HEK293 (cell line): ENCODE measurements around the gene KCNV2.

Source experiments
- GLIS1 ChIP-seq: fragments of 450-650 bp; formaldehyde crosslinking; IDR thresholded peaks from 2 replicates; pipeline ENCODE4 v1.5.1; 2016; ENCODE audit warnings: missing biosample characterization, missing genetic modification characterization
- KLF16 ChIP-seq: fragments of 450-650 bp; formaldehyde crosslinking; IDR thresholded peaks from 2 replicates; pipeline ENCODE4 v1.5.1; 2017; ENCODE audit warnings: missing biosample characterization, missing genetic modification characterization
- KLF9 ChIP-seq: fragments of 450-650 bp; formaldehyde crosslinking; IDR thresholded peaks from 2 replicates; pipeline ENCODE4 v1.5.1; 2016; ENCODE audit warnings: missing biosample characterization, missing genetic modification characterization, low read depth
- MYNN ChIP-seq: fragments of 450-650 bp; formaldehyde crosslinking; IDR thresholded peaks from 2 replicates; pipeline ENCODE4 v1.5.1; 2016; ENCODE audit warnings: missing biosample characterization, missing genetic modification characterization, borderline replicate concordance
- OSR2 ChIP-seq: fragments of 450-650 bp; formaldehyde crosslinking; IDR thresholded peaks from 2 replicates; pipeline ENCODE4 v1.5.1; 2016; ENCODE audit warnings: missing biosample characterization, missing genetic modification characterization
- PRDM1 ChIP-seq: fragments of 450-650 bp; formaldehyde crosslinking; IDR thresholded peaks from 2 replicates; pipeline ENCODE4; 2016; ENCODE audit warnings: missing biosample characterization, missing genetic modification characterization
- TSHZ1 ChIP-seq: fragments of 450-650 bp; formaldehyde crosslinking; IDR thresholded peaks from 2 replicates; pipeline ENCODE4 v1.5.1; 2016; ENCODE audit warnings: missing biosample characterization, missing genetic modification characterization, borderline replicate concordance
- YY1 ChIP-seq: fragments of 450-650 bp; formaldehyde crosslinking; IDR thresholded peaks from 2 replicates; pipeline ENCODE4 v1.5.1; 2018; ENCODE audit warnings: missing biosample characterization, missing genetic modification characterization
- ZBTB48 ChIP-seq: fragments of 450-650 bp; formaldehyde crosslinking; IDR thresholded peaks from 2 replicates; pipeline ENCODE4 v1.5.1; 2016; ENCODE audit warnings: missing biosample characterization, missing genetic modification characterization
- ZIC2 ChIP-seq: fragments of 450-650 bp; formaldehyde crosslinking; IDR thresholded peaks from 2 replicates; pipeline ENCODE4 v1.5.1; 2016; ENCODE audit warnings: missing biosample characterization, missing genetic modification characterization
- ZNF140 ChIP-seq: fragments of 450-650 bp; formaldehyde crosslinking; IDR thresholded peaks from 2 replicates; pipeline ENCODE4 v1.5.1; 2016; ENCODE audit warnings: missing biosample characterization, missing genetic modification characterization
- ZNF174 ChIP-seq: fragments of 450-650 bp; formaldehyde crosslinking; IDR thresholded peaks from 2 replicates; pipeline ENCODE4 v1.5.0; 2017; ENCODE audit warnings: missing biosample characterization, mild to moderate bottlenecking, missing genetic modification characterization
- ZNF19 ChIP-seq: fragments of 450-650 bp; formaldehyde crosslinking; IDR thresholded peaks from 2 replicates; pipeline ENCODE4; 2016; ENCODE audit warnings: missing biosample characterization, missing genetic modification characterization, low read depth
- ZNF221 ChIP-seq: fragments of 450-650 bp; formaldehyde crosslinking; IDR thresholded peaks from 2 replicates; pipeline ENCODE4 v1.5.1; 2017; ENCODE audit warnings: missing biosample characterization, missing genetic modification characterization, borderline replicate concordance
- ZNF311 ChIP-seq: fragments of 450-650 bp; formaldehyde crosslinking; IDR thresholded peaks from 2 replicates; pipeline ENCODE4 v1.5.1; 2017; ENCODE audit warnings: missing biosample characterization, missing genetic modification characterization, borderline replicate concordance
- ZNF354C ChIP-seq: fragments of 450-650 bp; formaldehyde crosslinking; IDR thresholded peaks from 2 replicates; pipeline ENCODE4 v1.5.1; 2016; ENCODE audit warnings: missing biosample characterization, missing genetic modification characterization, low read depth, borderline replicate concordance
- ZNF37A ChIP-seq: fragments of 450-650 bp; IDR thresholded peaks from 2 replicates; pipeline ENCODE4 v1.5.1; 2018; ENCODE audit warnings: missing biosample characterization, missing genetic modification characterization
- ZNF394 ChIP-seq: fragments of 450-650 bp; formaldehyde crosslinking; IDR thresholded peaks from 2 replicates; pipeline ENCODE4 v1.5.1; 2016; ENCODE audit warnings: missing biosample characterization, missing genetic modification characterization, mild to moderate bottlenecking, moderate library complexity, borderline replicate concordance
- ZNF48 ChIP-seq: fragments of 450-650 bp; formaldehyde crosslinking; IDR thresholded peaks from 2 replicates; pipeline ENCODE4 v1.5.1; 2016; ENCODE audit warnings: missing biosample characterization, missing genetic modification characterization
- ZNF514 ChIP-seq: fragments of 450-650 bp; formaldehyde crosslinking; IDR thresholded peaks from 2 replicates; pipeline ENCODE4 v1.5.1; 2016; ENCODE audit warnings: missing biosample characterization, missing genetic modification characterization
- ZNF530 ChIP-seq: fragments of 450-650 bp; formaldehyde crosslinking; IDR thresholded peaks from 2 replicates; pipeline ENCODE4 v1.5.1; 2016; ENCODE audit warnings: low read depth, missing biosample characterization, missing genetic modification characterization
- ZNF558 ChIP-seq: fragments of 450-650 bp; formaldehyde crosslinking; IDR thresholded peaks from 2 replicates; pipeline ENCODE4 v1.5.1; 2016; ENCODE audit warnings: missing biosample characterization, missing genetic modification characterization
- ZNF776 ChIP-seq: fragments of 450-650 bp; formaldehyde crosslinking; IDR thresholded peaks from 2 replicates; pipeline ENCODE4 v1.5.0; 2017; ENCODE audit warnings: missing biosample characterization, missing genetic modification characterization, borderline replicate concordance
- ZNF843 ChIP-seq: fragments of 450-650 bp; formaldehyde crosslinking; IDR thresholded peaks from 2 replicates; pipeline ENCODE4 v1.5.1; 2016; ENCODE audit warnings: missing biosample characterization, missing genetic modification characterization
- ZSCAN4 ChIP-seq: fragments of 450-650 bp; formaldehyde crosslinking; IDR thresholded peaks from 2 replicates; pipeline ENCODE4 v1.5.1; 2017; ENCODE audit warnings: missing biosample characterization, missing genetic modification characterization
- TF ChIP-seq, protein P1 (sequence below): fragments of 450-650 bp; IDR thresholded peaks from 2 replicates; pipeline ENCODE4 v1.5.1; 2018; ENCODE audit warnings: missing biosample characterization, mild to moderate bottlenecking, missing genetic modification characterization
- TF ChIP-seq, protein P2 (sequence below): fragments of 450-650 bp; formaldehyde crosslinking; IDR thresholded peaks from 2 replicates; pipeline ENCODE4 v1.5.1; 2016; ENCODE audit warnings: missing biosample characterization, missing genetic modification characterization, low read depth
- TF ChIP-seq, protein P3 (sequence below): fragments of 450-650 bp; formaldehyde crosslinking; IDR thresholded peaks from 2 replicates; pipeline ENCODE4 v1.5.1; 2016; ENCODE audit warnings: missing biosample characterization, missing genetic modification characterization
- TF ChIP-seq, protein P4 (sequence below): fragments of 450-650 bp; formaldehyde crosslinking; IDR thresholded peaks from 2 replicates; pipeline ENCODE4 v1.5.1; 2016; ENCODE audit warnings: missing biosample characterization, missing genetic modification characterization

Gene KCNV2

GRCh38 chr9:2727966-2728613 lies 10.8 kb downstream of the KCNV2 start (continued):
- peak; percentile 44; the same call in 1 of the 2 replicates for TF ChIP-seq TSHZ1 (tag by site-specific recombination)
- no peak for TF ChIP-seq ZSCAN4 (tag by site-specific recombination)
- TF ChIP-seq, protein P1, sequence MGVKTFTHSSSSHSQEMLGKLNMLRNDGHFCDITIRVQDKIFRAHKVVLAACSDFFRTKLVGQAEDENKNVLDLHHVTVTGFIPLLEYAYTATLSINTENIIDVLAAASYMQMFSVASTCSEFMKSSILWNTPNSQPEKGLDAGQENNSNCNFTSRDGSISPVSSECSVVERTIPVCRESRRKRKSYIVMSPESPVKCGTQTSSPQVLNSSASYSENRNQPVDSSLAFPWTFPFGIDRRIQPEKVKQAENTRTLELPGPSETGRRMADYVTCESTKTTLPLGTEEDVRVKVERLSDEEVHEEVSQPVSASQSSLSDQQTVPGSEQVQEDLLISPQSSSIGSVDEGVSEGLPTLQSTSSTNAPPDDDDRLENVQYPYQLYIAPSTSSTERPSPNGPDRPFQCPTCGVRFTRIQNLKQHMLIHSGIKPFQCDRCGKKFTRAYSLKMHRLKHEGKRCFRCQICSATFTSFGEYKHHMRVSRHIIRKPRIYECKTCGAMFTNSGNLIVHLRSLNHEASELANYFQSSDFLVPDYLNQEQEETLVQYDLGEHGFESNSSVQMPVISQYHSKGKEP (tag by site-specific recombination): peak; percentile 62; the same call in 1 of the 2 replicates
- no peak for TF ChIP-seq ZNF140
- TF ChIP-seq KLF9 (tag by site-specific recombination): peak; percentile 13; the same call in 1 of the 2 replicates
- no peak for TF ChIP-seq KLF16 (tag by site-specific recombination)
- TF ChIP-seq PRDM1 (tag by site-specific recombination): no peak
- no peak for TF ChIP-seq ZNF19 (tag by site-specific recombination)
- no peak for TF ChIP-seq ZNF514 (tag by site-specific recombination)
- no peak for TF ChIP-seq ZNF776 (tag by site-specific recombination)
- no peak for TF ChIP-seq ZNF174 (tag by site-specific recombination)
- no peak for TF ChIP-seq ZNF394
- no peak for TF ChIP-seq ZNF558 (tag by site-specific recombination)
- TF ChIP-seq ZNF311 (tag by site-specific recombination): no peak
- TF ChIP-seq, protein P2, sequence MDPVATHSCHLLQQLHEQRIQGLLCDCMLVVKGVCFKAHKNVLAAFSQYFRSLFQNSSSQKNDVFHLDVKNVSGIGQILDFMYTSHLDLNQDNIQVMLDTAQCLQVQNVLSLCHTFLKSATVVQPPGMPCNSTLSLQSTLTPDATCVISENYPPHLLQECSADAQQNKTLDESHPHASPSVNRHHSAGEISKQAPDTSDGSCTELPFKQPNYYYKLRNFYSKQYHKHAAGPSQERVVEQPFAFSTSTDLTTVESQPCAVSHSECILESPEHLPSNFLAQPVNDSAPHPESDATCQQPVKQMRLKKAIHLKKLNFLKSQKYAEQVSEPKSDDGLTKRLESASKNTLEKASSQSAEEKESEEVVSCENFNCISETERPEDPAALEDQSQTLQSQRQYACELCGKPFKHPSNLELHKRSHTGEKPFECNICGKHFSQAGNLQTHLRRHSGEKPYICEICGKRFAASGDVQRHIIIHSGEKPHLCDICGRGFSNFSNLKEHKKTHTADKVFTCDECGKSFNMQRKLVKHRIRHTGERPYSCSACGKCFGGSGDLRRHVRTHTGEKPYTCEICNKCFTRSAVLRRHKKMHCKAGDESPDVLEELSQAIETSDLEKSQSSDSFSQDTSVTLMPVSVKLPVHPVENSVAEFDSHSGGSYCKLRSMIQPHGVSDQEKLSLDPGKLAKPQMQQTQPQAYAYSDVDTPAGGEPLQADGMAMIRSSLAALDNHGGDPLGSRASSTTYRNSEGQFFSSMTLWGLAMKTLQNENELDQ (tag by site-specific recombination): no peak
- TF ChIP-seq ZNF48: no peak
- no peak for TF ChIP-seq ZBTB48 (tag by site-specific recombination)
- no peak for TF ChIP-seq YY1 (tag by site-specific recombination)
- TF ChIP-seq ZIC2 (tag by site-specific recombination): no peak; the same call in 1 of the 2 replicates
- peak; percentile 94 for TF ChIP-seq GLIS1 (tag by site-specific recombination)
- no peak for TF ChIP-seq ZNF354C (tag by site-specific recombination)
- TF ChIP-seq ZNF843 (tag by site-specific recombination): peak; percentile 35; the same call in 1 of the 2 replicates
- TF ChIP-seq OSR2: peak; percentile 84
- TF ChIP-seq ZNF221 (tag by site-specific recombination): no peak
- no peak for TF ChIP-seq ZNF37A (tag by site-specific recombination)
- no peak for TF ChIP-seq MYNN (tag by site-specific recombination)
- no peak for TF ChIP-seq ZNF530 (tag by site-specific recombination)
- TF ChIP-seq, protein P3, sequence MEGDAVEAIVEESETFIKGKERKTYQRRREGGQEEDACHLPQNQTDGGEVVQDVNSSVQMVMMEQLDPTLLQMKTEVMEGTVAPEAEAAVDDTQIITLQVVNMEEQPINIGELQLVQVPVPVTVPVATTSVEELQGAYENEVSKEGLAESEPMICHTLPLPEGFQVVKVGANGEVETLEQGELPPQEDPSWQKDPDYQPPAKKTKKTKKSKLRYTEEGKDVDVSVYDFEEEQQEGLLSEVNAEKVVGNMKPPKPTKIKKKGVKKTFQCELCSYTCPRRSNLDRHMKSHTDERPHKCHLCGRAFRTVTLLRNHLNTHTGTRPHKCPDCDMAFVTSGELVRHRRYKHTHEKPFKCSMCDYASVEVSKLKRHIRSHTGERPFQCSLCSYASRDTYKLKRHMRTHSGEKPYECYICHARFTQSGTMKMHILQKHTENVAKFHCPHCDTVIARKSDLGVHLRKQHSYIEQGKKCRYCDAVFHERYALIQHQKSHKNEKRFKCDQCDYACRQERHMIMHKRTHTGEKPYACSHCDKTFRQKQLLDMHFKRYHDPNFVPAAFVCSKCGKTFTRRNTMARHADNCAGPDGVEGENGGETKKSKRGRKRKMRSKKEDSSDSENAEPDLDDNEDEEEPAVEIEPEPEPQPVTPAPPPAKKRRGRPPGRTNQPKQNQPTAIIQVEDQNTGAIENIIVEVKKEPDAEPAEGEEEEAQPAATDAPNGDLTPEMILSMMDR: peak; percentile 81
- TF ChIP-seq, protein P4, sequence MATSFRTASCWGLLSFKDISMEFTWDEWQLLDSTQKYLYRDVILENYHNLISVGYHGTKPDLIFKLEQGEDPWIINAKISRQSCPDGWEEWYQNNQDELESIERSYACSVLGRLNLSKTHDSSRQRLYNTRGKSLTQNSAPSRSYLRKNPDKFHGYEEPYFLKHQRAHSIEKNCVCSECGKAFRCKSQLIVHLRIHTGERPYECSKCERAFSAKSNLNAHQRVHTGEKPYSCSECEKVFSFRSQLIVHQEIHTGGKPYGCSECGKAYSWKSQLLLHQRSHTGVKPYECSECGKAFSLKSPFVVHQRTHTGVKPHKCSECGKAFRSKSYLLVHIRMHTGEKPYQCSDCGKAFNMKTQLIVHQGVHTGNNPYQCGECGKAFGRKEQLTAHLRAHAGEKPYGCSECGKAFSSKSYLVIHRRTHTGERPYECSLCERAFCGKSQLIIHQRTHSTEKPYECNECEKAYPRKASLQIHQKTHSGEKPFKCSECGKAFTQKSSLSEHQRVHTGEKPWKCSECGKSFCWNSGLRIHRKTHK (tag by site-specific recombination): no peak
